Hematopoietic multipotent progenitor cell (in vitro differentiated cells): ENCODE measurements around the gene TTC4. TPM values are rescaled to one million over a fixed set of nuclear protein-coding genes. Genes with fewer than 3 reads are reported as not detected.

Source experiments
- DNase-seq, 3 donors: peaks; one replicate each; pipeline ENCODE4 v3.0.0-alpha.2; 2011 to 2015; ENCODE audit warnings: low read depth in 2 of 3, low spot score in 2 of 3
- total RNA-seq: library from RNA; depleted of rRNA; stranded (reverse); fragments of >200 nt; gene quantifications from one replicate; pipeline ENCODE4 v1.2.3, GENCODE V29; 2012

TTC4 gene
- total RNA-seq, 1 donor: 13.7 TPM

- no peak for DNase-seq
Measured at GRCh38 chr1:54781023-54781723, 65.5 kb downstream of the TTC4 start.

- no peak for DNase-seq
Measured at GRCh38 chr1:54782156-54782555, 66.5 kb downstream of the TTC4 start.

GRCh38 chr1:54782588-54782987 lies 66.9 kb downstream of the TTC4 start:
- no peak for DNase-seq

- no peak for DNase-seq
Measured at GRCh38 chr1:54784066-54784465, 68.4 kb downstream of the TTC4 start.

- DNase-seq: no peak
Measured at GRCh38 chr1:54786778-54787177, 71.1 kb downstream of the TTC4 start.

GRCh38 chr1:54787604-54788003 lies 71.9 kb downstream of the TTC4 start:
- no peak for DNase-seq

- no peak for DNase-seq
Measured at GRCh38 chr1:54788459-54788858, 72.8 kb downstream of the TTC4 start.

GRCh38 chr1:54791880-54792522 lies 76.3 kb downstream of the TTC4 start:
- DNase-seq: peak in 2 of 3 donors; percentile 33 to 49

Other genes starting within 250 kb of the TTC4 start
- 23.7 TPM for gene ACOT11, start 167.6 kb upstream of the TTC4 start, total RNA-seq
- not detected for gene FAM151A, start 92.3 kb upstream of the TTC4 start, total RNA-seq
- 7.3 TPM for gene MROH7, start 74.1 kb upstream of the TTC4 start, total RNA-seq
- gene PARS2, start 48.7 kb downstream of the TTC4 start, total RNA-seq: 7.3 TPM
- gene TTC22, start 85.5 kb downstream of the TTC4 start, total RNA-seq: 5.7 TPM
- 51.4 TPM for gene DHCR24, start 171.3 kb downstream of the TTC4 start, total RNA-seq